ENCODE data around the gene EIF5AL1.
"Not testable (repeated sequence)": the region's sequence is repeated elsewhere in the genome, so short reads cannot be mapped to it uniquely, and the experiment has no call there.

The EIF5AL1 gene

DNA sequence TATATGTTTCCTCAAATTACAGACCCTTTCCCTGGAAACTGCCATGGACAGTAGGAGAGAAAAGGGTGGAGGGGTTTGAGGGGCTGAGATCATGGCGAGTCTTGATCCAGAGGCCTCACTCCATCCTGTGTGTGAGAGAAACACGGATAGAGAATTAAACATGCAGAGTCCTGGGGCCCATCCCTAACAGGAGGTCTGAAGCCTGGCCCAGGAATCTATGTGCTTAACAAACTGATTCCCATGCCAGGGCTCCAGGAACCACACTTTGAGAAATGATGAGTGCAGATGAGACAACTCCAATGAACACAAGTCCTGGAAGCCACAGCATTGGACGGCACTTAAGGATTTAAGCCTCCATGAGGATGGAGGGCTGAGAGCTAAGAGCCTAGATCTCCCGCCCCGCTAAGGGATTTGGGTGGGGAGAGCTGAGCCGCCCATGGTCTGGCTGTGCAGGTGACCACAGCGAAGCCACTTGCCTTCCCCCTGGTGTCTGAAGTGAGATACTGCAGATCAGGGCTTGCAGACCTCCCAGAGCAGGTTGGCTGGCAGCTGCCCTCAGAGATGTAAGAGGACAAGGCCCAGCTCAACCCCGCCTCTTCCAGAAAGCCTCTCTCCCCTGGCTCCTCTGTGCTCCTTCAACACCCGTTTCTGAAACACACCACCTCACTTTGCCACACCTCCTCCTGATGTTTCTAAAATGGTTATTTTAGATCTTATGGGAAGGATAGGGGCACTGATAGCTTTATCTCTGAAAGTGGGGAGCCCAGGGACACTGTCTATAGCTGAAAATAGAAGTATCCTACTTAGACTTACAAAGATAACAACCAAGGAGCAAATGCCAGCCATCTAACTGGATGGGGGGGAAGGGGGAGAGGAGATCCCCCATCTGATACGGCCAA, 24.8 kb upstream of the EIF5AL1 start:
- DNase-seq, result peak in 8 of 58 donors; percentile 3 to 31 (median 12)

DNA sequence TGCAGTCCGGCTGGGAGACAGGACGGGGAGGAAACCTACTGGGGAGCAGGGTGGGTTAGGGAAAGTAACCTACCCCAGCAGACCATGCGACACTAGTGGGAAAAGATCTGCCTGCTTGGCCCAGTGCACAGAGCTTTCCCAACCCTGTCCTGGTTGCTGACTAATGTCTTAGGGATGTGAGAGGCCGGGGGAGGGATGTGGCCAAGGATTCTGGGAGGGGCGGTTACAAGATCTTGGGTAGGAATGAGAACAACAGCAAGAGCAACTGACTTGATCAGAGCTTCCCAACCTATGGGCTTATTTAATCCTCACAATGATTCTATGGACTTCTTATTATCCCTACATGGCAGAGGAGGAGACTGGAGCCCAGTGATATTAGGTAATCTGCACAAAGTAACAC, 24.0 kb upstream of the EIF5AL1 start:
- no peak for DNase-seq

DNA sequence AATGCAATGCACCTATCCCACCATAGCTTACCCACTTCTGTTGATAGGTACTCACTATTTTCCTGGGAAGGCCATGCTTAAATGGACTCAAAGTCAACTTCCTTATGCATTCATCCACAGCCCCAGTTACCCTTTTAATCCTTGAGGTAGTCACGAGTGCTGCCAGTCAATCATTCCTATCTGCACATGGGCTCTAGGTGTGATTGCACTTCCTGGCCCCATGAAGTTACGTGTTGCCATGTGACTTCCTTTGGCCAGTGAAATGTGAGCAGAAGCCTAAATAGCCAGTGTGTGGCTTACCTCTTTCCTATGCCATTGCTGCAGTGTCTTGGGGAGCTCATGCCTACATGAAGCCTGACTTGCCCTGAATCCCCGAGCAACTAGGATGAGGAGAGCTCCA, 23.5 kb upstream of the EIF5AL1 start:
- no peak for DNase-seq

DNA sequence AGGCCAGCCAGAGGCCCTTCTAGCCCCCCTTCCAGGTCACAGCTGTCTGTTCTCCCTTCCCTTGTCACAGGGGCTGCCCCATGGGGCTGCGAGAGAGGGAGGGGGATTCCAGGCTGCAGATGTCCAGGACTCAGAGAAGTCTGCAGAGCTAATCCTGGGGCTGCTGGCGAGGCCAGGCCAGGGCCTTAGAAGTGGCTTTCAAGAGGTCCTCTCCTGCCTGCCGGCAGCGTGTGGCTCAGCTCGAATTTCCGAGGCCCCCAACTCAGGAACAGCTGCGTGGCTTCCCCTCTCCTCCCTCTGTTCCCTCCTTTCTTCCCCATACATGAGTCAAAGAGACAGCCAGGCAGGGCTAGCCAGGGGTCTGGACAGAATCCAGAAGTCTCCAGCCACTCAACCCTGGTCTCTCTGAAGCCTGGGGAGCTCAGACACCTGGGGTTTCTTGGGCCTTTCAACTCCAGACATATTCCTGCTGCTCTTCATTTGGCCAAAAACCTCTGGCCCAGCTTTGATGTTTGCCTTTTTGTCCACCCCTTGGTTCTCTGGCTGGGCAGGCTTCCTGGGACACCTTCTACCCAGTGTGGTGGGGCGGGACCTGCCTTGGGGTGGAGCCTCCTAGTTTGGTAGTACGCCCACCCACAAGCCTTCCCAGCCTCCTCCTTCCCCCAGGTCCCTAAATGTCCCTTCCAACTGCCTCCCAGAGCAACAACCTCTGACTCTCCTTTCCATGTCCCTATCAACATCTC, 21.8 kb upstream of the EIF5AL1 start:
- no peak for DNase-seq

DNA sequence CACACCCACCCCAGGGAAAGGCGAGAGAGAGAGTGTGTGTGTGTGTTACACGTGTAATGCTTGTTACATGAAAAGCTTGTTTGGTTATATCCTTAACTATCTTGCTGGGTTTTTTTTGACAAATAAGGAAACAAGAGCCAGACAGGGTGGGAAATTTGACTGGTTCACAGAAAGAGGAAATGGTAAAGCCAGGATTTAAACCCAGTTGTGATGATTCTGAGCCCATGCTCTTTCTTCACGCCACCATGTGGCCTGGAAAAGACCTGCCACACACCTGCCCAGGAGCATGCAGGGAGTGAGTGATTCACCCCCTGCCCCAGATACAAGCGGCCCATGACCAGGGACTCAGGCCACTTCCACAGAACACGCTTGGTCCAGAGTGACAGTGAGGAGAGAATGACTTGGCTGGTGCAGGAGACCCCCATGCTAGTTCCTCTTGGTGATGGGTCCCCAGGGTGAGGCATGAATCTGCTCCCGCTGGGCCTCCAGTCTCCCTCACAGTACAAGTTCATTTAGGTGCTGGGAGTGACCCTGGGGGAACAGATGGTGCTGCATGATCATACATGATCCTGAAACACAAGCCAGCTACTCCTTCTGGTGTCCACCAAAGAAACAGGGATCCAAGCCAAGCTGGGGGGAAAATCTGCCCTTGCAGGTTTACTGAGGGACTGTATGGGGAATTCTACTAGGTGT, 21.0 kb upstream of the EIF5AL1 start:
- DNase-seq, result no peak

DNA sequence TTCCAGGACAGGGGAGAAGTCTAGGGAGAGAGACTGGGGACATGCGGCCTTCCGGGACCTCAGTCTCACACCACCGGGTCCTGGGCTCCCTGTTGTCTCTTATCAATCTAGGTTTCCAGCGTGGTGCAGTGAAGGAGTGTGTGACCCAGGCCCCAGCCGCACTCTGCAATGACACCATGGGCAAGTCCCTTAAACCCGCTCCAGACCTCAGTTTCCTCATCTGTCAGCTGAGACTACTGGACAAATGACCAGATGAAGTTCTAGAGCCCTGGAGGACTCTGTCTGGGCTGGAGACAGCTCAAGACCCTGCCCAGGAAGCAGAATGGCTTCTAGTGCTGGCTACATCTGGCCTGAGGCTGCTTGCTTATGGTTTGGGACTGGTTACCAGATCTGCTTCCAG, 20.1 kb upstream of the EIF5AL1 start:
- no peak for DNase-seq

DNA sequence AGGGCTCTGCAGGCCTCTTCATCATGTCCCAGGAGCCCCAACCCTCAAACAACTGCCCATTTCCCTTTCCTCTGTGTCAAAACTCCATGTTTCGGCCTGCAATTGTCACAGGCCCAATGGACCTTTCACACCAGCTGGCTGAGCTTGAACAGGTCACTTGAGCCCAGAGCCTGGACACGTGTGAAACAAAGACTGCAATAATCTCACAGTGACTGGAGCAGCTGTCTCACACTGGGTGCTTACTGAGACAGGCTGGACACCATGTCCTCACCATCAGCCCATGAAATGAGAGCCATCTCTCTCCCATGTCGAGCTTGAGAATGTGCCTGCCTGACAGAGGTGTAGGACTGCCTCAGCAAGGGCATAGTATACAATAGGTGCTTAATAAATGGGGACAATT, 19.5 kb upstream of the EIF5AL1 start:
- DNase-seq, result no peak

DNA sequence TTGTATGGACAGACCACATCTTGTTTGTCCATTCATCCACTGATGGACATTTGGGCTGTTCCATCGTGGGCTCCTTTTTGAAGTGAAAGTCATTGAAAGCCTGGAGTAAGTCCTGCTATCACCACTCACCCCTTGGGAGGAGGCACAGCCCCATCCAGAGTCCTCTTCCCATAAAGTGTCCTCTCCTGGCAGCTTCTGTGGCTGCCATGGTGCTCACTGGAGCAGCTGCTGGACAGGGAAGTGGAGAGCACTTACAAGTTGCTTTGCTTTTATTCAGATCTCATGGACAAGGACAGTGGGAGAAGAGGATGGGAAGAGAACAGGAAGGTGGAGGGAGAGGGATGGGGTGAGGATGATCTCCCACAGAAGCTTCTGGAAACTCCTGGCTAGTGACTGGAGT, 18.5 kb upstream of the EIF5AL1 start:
- no peak for DNase-seq

DNA sequence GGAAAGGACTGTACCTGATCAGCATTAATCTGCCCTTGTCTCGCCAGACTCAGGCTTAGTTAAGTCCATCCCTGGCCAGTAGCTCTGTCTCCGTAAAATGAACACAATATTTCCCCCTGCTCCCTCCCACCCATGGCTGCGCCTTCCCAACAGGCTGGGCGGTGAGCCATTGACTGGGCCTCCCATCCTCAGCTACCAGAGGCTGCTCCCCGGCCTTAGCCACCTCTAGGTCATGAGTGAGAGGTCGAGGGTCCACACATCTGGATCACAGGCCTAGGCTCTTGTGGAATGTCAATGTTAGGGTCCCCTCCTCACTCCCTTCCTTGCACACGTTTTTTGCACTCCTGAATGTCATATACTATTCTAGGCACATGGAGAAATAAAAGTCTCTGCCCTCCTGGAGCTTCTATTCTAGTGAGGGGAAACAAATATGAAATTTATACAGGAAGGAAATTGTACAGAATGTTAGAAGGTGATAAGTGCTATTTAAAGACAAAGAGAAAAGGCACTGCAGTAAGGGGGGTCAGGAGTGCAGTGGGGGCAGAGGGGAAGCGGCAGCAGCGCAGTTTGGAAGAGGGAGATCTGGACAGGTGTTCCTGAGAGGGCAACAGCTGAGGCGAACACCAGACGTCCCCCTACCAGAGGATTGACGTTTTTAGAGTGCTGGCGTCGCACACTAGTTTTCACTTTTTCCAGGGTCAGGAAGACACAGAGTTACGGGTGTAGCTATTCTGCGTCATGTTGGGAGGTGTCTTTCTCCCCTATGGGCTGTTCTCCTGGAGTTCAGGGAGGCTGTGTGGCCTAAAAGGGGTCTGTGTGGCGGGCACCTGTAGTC, 17.2 kb upstream of the EIF5AL1 start:
- no peak for DNase-seq

DNA sequence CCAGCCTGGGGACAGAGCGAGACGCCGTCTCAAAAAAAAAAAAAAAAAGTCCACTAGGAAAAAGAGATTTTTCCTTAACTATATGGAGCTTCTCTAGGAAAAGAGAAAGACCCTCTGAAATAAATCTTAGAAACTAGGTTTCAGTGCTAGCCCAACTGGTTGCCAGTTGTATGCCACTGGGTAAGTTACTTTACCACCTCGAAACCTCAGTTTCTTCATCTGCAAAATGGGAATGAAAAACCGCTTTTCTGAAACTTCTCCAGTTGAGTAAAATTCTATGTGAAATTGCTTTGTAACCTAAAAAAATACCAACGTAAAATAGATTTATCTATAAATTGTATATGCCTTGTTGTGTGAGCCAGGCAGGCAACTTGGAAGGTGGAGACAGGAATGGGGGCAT, 16.5 kb upstream of the EIF5AL1 start:
- DNase-seq, result no peak

DNA sequence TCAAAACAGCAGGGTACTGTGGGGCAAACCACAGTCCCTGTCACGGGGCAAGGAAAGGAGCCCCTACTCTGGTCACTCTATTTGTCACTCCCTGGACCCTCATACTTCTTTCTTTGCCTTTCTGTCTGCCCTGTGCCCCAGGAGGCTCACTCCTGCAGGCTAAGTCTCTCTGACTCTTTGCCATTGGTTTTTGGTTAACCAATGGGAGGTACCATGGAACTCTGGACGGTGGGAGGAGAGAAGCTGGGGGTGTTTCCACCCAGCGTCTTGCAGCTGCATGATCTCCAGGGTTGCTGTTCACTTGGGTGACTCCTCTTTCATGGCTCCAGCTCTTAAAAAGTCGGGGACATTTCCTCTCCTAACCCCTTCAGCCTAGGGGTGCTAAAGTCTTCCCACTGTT, 15.4 kb upstream of the EIF5AL1 start:
- DNase-seq, result no peak

DNA sequence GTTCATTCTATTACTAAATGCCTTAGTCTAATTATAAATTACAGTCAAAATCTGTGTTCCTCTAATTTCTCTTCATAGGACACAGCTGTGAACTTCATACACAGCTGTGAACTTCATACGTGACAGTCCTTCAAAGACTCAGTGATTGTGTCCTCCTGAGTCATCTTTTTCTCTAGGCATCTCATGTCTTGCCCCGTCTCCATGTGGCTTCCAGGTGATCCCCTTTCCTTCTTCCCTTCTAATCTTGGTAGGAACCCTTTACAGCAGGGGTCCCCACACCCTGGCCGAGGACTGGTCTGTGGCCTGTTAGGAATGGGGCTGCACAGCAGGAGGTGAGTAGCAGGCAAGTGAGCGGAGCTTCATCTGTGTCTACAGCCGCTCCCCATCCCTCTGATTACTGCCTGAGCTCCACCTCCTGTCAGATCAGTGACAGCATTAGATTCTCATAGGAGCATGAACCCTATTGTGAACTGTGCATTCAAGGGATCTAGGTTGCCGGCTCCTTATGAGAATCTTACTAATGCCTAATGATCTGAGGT, 14.0 kb upstream of the EIF5AL1 start:
- DNase-seq, result no peak

DNA sequence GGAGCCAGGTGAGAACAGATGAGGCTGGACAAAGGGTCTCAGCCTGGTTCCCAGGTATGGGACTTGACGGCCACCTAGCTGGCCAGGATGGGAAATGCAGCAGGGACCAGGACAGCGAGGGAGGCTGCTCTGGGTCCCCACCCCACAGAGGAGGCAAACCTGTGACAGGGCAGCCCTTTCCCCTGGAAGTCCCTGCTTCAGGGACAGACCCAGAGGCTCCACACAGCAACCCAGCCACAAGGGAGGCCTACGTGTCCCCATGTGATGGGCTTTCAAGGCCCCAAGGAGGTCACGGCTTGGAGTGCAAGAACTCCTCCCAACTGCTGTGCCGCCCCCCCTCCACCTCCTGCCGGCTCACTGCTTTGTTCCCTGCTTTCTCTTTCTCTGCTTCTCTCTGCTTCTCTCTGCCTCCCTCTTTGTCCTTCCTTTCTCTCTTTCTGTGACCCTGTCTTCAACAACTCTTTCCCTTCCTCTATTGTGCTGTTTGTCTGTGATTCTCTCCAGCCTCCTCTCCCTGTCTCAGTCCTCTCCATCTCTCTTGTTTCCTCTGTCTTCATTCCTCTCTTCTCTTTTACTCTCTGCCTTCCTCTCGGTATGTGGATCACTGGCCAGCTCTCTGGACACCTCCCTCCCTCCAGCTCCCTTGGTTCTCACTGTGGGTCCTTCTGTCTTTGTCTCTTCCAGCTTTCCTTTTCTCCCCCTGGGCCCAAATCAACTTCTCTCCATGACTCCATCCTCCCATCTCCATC, 9.6 kb upstream of the EIF5AL1 start:
- no peak for DNase-seq

DNA sequence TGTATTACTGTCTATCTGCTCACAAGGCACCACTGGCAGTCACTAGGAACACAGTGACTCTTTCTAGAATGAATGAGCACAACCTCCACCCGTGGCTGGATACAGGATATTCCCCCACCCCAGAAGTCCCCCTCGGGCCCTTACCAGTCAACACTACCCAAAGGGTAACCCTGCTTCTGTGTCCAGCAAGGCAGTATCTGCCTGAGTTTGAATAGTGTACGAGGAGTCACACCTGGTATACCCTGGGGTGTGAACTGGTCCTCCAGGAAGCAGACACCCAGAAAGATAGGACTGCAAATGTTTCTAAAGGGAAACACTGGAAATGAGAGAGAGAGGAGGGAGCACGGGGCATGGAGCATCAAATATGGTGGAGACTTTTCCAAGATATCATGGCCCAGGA, 8.5 kb upstream of the EIF5AL1 start:
- DNase-seq, result not testable (repeated sequence)

DNA sequence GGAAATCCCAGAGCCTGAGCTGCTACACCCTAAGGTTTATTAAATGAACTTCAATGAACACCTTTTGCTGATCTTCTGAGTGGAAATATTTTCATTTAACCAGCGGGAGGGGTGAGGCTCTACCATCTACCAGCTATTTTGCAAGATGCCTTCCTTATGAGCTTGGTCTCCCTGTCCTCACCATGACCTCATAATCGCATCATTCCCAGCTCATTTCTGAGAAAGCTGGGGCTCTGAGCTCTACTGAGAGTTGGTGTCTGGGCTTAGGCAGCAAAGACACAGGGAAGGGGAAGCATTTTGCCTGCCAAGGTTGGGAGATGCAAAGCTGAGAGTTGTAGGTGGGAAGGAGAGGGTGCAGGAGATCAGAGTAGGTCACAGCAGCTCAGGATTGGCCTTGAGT, 7.8 kb upstream of the EIF5AL1 start:
- DNase-seq, result not testable (repeated sequence)

DNA sequence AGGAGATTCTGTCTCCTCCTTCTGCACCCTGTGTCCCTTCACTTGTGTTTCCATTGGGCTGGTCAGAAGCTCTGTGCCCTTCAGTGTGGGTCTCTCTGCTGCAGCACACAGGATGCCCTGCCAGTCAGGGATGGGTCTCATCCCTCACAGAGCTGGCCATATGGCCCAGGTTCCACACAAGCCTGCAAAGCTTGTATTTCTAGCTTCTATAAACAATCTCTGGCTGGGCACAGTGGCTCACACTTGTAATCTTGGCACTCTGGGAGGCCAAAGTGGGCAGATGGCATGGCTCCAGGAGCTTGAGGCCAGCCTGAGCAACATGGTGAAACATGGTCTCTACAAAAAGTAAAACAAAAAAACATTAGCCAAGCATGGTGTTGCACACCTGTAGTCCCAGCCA, 7.0 kb upstream of the EIF5AL1 start:
- not testable (repeated sequence) for DNase-seq

DNA sequence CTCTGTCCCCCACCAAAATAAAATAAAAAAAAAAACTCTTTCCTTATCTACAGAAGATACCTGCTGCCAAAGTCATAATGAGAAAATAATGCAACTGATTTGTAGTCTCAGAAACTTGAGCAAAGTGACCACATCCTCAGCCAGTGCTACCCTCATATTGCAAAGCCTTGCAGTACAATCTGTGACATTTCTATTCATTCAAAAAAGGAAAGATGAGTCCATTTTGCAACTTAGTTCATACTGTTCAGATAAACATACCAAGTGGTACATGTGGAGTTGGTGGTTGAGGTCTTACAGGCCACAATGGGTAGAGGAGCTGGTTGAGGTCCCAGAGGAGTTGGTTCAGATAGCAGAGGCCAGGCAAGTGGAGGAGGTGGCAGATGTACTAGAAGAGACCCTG, 6.5 kb upstream of the EIF5AL1 start:
- DNase-seq, result no peak

DNA sequence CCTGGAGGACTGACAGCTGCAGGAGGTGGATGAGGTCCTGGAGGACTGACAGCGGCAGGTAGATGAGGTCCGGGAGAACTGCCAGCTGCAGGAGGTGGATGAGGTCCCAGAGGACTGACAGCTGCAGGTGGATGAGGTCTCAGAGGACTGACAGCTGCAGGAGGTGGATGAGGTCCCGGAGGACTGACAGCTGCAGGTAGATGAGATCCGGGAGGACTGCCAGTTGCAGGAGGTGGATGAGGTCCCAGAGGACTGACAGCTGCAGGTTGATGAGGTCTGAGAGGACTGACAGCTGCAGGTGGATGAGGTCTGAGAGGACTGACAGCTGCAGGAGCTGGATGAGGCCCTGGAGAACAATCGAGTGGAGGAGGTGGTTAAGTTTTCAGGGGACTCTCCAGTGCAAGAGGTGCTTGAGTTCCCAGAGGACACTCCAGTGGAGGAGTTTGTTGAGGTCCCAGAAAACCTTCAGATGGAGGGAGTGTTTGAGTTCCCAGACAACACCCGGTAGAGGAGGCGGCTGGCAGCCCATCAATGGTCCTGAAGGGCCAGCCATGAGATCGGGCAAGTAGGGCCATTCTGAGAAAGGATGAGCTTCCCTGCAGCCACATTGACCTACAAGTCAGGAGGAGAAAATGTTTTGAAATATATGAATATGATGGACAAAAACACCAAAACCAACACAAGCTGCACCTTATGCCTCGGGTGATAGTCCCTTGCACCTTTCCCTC, 4.7 kb upstream of the EIF5AL1 start:
- DNase-seq, result no peak

DNA sequence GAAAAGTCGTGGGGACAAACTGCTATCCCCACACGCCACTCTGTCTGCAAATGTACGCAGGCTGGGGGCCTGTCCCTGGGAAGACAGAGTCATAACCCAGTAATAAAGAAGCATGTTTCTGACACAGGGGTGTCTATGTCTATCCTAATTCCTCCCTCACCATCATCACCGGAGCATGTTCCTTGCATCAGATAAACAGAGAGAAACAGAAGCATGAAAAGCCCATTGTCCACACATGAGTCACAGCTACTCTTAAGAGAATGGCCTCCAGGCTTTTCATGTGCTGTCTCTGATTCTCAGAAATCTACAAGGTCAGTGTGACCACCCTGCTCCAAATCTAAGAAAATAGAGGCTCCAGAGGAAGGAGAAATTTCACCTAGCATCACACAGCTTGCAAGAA, 4.1 kb upstream of the EIF5AL1 start:
- not testable (repeated sequence) for DNase-seq

Measured in anterior cingulate cortex (tissue), 58 donors.